ENCODE results near the gene FOSL2. TPM values are rescaled to one million over a fixed set of nuclear protein-coding genes. Genes with fewer than 3 reads are reported as not detected.

The FOSL2 gene
- polyA plus RNA-seq, 1 of the 3 experiments (the other 2 are of a cell fraction), result 41.7 TPM

GRCh38 chr2:28461056-28461455, 68.4 kb downstream of the FOSL2 start:
- Histone ChIP-seq H4K20me1 (ENCODE audit: insufficient read depth) (no peaks in the 10 kb centered on the region), H3K27ac (ENCODE audit: low read depth in 2 of 2, low read length in 1 of 2) (no peak overlapping the region), H3K27me3 (ENCODE audit: insufficient read depth) (no peaks in the 10 kb centered on the region), H3F3A (replicated peaks; ENCODE audit: insufficient read depth) (no peaks in the 10 kb centered on the region), H3K9me3 (peaks cover 10% of the 10 kb centered on the region; the same call in 1 of the 2 replicates), H3K36me3 (replicated peaks in 1 of 2; ENCODE audit: control insufficient read depth in 1 of 2, insufficient read depth in 2 of 2, low read length in 1 of 2) (no peaks in the 10 kb centered on the region), H3K9me2 (no peaks in the 10 kb centered on the region), H2AFZ (ENCODE audit: low read depth) (no peak overlapping the region), H3K79me2 (ENCODE audit: insufficient read depth) (no peaks in the 10 kb centered on the region), H3K4me3 (ENCODE audit: low read depth in 2 of 2, low read length in 1 of 2) (no peak overlapping the region), H3K9ac (no peak overlapping the region), H3K4me1 (ENCODE audit: control insufficient read depth in 1 of 2, insufficient read depth in 2 of 2, low read depth in 1 of 2, low read length in 1 of 2) (no peaks in the 10 kb centered on the region), H3K4me2 (no peak overlapping the region)
- ChIA-PET POLR2A (no interaction called here), CTCF (interaction anchor here (0.6 to 1.1 kb wide), 2 partner anchors 738 to 757 kb away, joined by 3 to 4 read pairs; no protein-coding TSS in a partner anchor)
- no peak for DNase-seq
- TF ChIP-seq SIN3A (IDR thresholded peaks at IDR 0.05; ENCODE audit: borderline replicate concordance, low read depth, low read length) (no peak), CTCF (IDR thresholded peaks at IDR 0.05) (no peak), GATA2 (CRISPR knock-in tag; IDR thresholded peaks at IDR 0.05) (no peak), TAF1 (IDR thresholded peaks at IDR 0.05; ENCODE audit: borderline replicate concordance, low read depth, low read length) (no peak), REST (IDR thresholded peaks at IDR 0.05; ENCODE audit: low read depth, low read length) (no peak), ZBTB33 (IDR thresholded peaks at IDR 0.05; ENCODE audit: borderline replicate concordance, low read depth) (no peak), RXRA (IDR thresholded peaks at IDR 0.05; ENCODE audit: borderline replicate concordance, low read depth) (no peak)
- WGBS (ENCODE audit: low lambda C conversion rate), result 13% methylated on average over 2 of the region's 2 CpGs

GRCh38 chr2:28462122-28462521, 69.5 kb downstream of the FOSL2 start:
- H3K9me3 ChIP-seq, result peaks cover 10% of the 10 kb centered on the region; the same call in 1 of the 2 replicates
- H3K27me3 ChIP-seq (ENCODE audit: insufficient read depth), result peaks cover under 1% of the 10 kb centered on the region; the same call in 1 of the 2 replicates
- no peaks in the 10 kb centered on the region for H3K79me2 ChIP-seq (ENCODE audit: insufficient read depth)
- no peaks in the 10 kb centered on the region for H3F3A ChIP-seq (replicated peaks; ENCODE audit: insufficient read depth)
- no peak overlapping the region for H3K27ac ChIP-seq (ENCODE audit: low read depth in 2 of 2, low read length in 1 of 2)
- H3K9me2 ChIP-seq, result no peaks in the 10 kb centered on the region
- H2AFZ ChIP-seq (ENCODE audit: low read depth), result no peak overlapping the region
- no peak overlapping the region for H3K4me3 ChIP-seq (ENCODE audit: low read depth in 2 of 2, low read length in 1 of 2)
- H3K36me3 ChIP-seq (replicated peaks in 1 of 2; ENCODE audit: control insufficient read depth in 1 of 2, insufficient read depth in 2 of 2, low read length in 1 of 2), result no peaks in the 10 kb centered on the region
- CTCF ChIA-PET, result interaction anchor here (0.8 kb wide), 1 partner anchor 739 kb away, joined by 3 read pairs; no protein-coding TSS in a partner anchor
- H3K9ac ChIP-seq, result no peak overlapping the region
- no peak for DNase-seq
- POLR2A ChIA-PET, result no interaction called here
- no peak overlapping the region for H3K4me2 ChIP-seq
- no peaks in the 10 kb centered on the region for H4K20me1 ChIP-seq (ENCODE audit: insufficient read depth)
- no peaks in the 10 kb centered on the region for H3K4me1 ChIP-seq (ENCODE audit: control insufficient read depth in 1 of 2, insufficient read depth in 2 of 2, low read depth in 1 of 2, low read length in 1 of 2)
- TF ChIP-seq TAF1 (IDR thresholded peaks at IDR 0.05; ENCODE audit: borderline replicate concordance, low read depth, low read length), result no peak
- no peak for TF ChIP-seq MEF2A (IDR thresholded peaks at IDR 0.05; ENCODE audit: borderline replicate concordance, low read depth)
- no peak for TF ChIP-seq PBX3 (IDR thresholded peaks at IDR 0.05)
- TF ChIP-seq EZH2phosphoT487 (IDR thresholded peaks at IDR 0.05; ENCODE audit: borderline replicate concordance, low read depth), result no peak
- no peak for TF ChIP-seq GABPA (IDR thresholded peaks at IDR 0.05; ENCODE audit: low read depth)
- TF ChIP-seq RAD21 (IDR thresholded peaks at IDR 0.05; ENCODE audit: low read length), result no peak
